Mucosa of stomach (tissue), 1 donor: Measurements from ENCODE around the gene NUFIP2.
"Not testable (repeated sequence)": the region's sequence is repeated elsewhere in the genome, so short reads cannot be mapped to it uniquely, and the experiment has no call there.

Experiments
- H3K27me3 ChIP-seq: one replicate; pipeline ENCODE4 v1.7.0; 2013; ENCODE audit warnings: mild to moderate bottlenecking, low read length; ENCODE audit not compliant: control insufficient read depth, insufficient read depth
- H3K36me3 ChIP-seq: one replicate; pipeline ENCODE4 v1.7.0; 2013; ENCODE audit warnings: low read length; ENCODE audit not compliant: control insufficient read depth, insufficient read depth
- H3K4me1 ChIP-seq: one replicate; pipeline ENCODE4 v1.7.0; 2013; ENCODE audit warnings: mild to moderate bottlenecking, low read length; ENCODE audit not compliant: control insufficient read depth, insufficient read depth
- H3K4me3 ChIP-seq: one replicate; pipeline ENCODE4 v1.7.0; 2013; ENCODE audit warnings: low read length
- H3K9ac ChIP-seq: one replicate; pipeline ENCODE4 v1.7.0; 2013; ENCODE audit warnings: mild to moderate bottlenecking, low read length, moderate library complexity
- H3K9me3 ChIP-seq: one replicate; pipeline ENCODE4 v1.7.0; 2013; ENCODE audit warnings: mild to moderate bottlenecking, low read length, moderate library complexity; ENCODE audit not compliant: control insufficient read depth
- donor health status: Pancreatic carcinoma.

The NUFIP2 gene

DNA sequence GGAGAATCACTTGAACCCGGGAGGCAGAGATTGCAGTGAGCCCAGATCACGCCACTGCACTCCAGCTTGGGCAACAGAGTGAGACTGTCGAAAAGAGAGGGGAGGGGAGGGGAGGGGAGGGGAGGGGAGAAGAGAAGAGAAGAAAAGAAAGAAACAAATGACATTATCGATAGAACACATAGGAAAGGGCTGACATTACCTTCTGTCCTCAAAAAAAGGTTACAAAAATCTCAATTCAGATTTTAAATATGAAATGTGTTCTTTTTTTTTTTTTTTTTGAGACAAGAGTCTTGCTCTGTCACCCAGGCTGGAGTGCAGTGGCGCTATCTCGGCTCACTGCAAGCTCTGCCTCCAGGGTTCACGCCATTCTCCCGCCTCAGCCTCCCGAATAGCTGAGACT, 22.0 kb downstream of the NUFIP2 start:
- not testable (repeated sequence) for H3K4me3 ChIP-seq, H3K27me3 ChIP-seq, H3K9me3 ChIP-seq, H3K9ac ChIP-seq, H3K36me3 ChIP-seq
- H3K4me1 ChIP-seq, result peaks cover 21% of the 10 kb centered on the region

DNA sequence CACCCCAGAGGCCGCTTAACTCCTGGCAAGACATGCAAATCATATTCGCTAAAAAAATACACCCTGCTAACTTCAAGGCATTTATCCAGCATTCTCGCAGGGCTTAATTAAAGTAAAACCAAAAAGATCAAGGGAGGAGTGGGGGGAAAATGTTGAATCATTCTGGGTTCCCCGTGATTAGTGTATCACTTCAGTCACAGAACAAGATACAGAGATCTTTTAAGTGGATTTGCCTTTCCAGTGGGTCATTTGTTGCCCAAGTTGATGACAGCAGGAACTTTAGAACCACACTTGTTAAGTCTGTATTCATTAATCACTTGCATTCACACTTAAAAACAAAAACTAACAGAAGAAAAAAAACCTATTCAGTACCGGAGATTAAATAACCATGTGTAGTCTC, 30.0 kb downstream of the NUFIP2 start:
- Histone ChIP-seq H3K9me3 (no peaks in the 10 kb centered on the region), H3K4me1 (no peaks in the 10 kb centered on the region), H3K9ac (no peak overlapping the region), H3K4me3 (no peak overlapping the region), H3K27me3 (no peaks in the 10 kb centered on the region), H3K36me3 (peaks cover 4% of the 10 kb centered on the region)

DNA sequence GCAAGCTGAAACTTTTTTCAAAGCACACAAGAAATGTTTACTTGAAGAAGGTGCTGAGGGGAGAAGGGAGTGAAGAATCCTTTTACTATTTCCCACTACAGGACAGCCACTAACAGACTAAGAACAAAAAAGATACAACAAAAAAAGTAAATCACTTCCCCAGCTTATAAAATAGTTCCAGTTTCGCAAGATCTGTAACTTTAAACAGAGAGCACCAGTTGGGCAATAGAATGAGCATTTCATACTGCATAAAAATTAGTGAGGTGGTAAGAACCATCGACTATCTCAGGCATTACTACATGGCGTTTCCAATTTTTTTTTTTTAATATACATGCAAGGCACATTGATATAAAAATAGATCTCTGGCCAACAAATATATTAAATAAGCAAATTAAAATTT, 36.2 kb downstream of the NUFIP2 start:
- Histone ChIP-seq H3K36me3 (peaks cover 4% of the 10 kb centered on the region), H3K9ac (no peak overlapping the region), H3K27me3 (no peaks in the 10 kb centered on the region), H3K9me3 (no peaks in the 10 kb centered on the region), H3K4me1 (peaks cover 5% of the 10 kb centered on the region), H3K4me3 (no peak overlapping the region)

DNA sequence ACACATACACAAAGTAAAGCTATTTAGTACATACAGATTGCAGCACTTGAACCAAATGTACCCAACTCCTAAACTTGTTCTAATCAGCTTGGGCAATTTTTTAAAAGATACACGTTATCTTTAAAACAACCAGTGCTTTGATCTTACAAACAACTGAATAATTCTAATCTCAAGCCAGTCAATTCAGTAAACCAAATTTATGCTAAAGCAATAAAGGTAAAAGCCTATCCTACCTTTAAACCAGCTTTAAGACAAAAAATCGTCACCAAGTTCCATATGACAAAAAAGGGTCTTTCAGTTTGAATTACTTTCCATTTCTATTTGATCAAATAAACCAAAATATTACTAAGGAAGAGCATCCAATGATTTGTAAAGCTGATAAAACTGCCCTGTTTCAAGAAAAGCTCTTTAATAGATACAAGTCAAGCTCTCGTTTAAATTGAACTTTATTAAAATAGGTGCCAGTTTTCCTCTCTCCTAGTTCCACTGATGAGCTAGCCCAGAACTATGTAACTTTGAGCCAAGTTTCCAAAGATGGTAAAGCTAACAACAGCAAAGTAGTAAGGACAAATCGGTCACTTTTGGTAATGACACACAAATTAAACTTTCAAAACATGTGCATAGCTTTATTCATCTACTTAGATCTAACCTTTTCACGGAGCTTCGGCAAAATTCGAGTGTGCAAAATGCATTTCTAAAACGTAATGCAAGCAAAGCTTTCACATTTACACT, 37.0 kb downstream of the NUFIP2 start:
- Histone ChIP-seq H3K27me3 (no peaks in the 10 kb centered on the region), H3K36me3 (peaks cover 4% of the 10 kb centered on the region), H3K9me3 (no peaks in the 10 kb centered on the region), H3K4me1 (peaks cover 5% of the 10 kb centered on the region), H3K9ac (no peak overlapping the region), H3K4me3 (no peak overlapping the region)

GRCh38 chr17:29255926-29256522, 37.9 kb downstream of the NUFIP2 start:
- Histone ChIP-seq H3K27me3 (no peaks in the 10 kb centered on the region), H3K4me1 (peaks cover 5% of the 10 kb centered on the region), H3K9ac (no peak overlapping the region), H3K36me3 (no peaks in the 10 kb centered on the region), H3K9me3 (no peaks in the 10 kb centered on the region), H3K4me3 (no peak overlapping the region)

GRCh38 chr17:29253037-29253436, 40.9 kb downstream of the NUFIP2 start:
- Histone ChIP-seq H3K4me3 (no peak overlapping the region), H3K36me3 (no peaks in the 10 kb centered on the region), H3K4me1 (peaks cover 5% of the 10 kb centered on the region)

DNA sequence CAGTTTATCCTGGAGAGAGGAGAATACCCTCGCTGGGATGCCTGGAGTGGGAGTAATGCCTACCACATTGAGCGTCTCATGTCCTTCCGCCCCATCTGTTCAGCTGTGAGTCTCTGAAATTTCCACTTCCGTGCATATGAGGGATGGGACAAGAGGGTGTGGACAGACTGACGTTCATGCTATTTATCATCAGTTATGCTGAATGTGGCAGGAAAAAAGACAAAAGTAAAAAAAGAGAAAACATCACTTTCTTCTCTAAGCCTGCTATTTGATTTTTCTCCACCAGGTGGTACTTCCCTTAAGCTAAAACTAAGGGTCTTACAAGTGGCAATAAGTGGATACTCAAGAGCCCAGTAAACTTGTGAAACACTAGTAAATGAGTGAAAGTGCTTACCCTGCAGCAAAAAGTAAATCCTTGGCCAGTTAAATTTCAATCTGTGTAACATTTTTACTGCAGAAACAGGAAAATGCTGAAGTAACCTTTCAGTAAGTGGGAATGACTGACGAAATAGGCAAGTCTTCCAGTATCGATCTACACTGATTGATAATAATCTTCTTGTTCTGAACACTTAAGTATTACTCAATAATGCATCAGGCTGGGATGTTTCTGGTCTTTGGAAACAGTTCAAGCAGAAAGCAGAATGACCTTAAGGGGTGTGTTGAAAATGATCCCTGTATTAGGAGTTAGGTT, 41.7 kb downstream of the NUFIP2 start:
- H3K27me3 ChIP-seq, result no peaks in the 10 kb centered on the region
- H3K4me1 ChIP-seq, result peaks cover 5% of the 10 kb centered on the region
- no peaks in the 10 kb centered on the region for H3K36me3 ChIP-seq
- H3K9me3 ChIP-seq, result no peaks in the 10 kb centered on the region
- H3K4me3 ChIP-seq, result no peak overlapping the region
- H3K9ac ChIP-seq, result no peak overlapping the region

More at GRCh38 chr17:29253037-29253436, 40.9 kb downstream of the NUFIP2 start:
- no peaks in the 10 kb centered on the region for H3K9me3 ChIP-seq
- no peak overlapping the region for H3K9ac ChIP-seq
- no peaks in the 10 kb centered on the region for H3K27me3 ChIP-seq

- no peaks in the 10 kb centered on the region for H3K27me3 ChIP-seq
- no peak overlapping the region for H3K9ac ChIP-seq
- H3K4me1 ChIP-seq, result peaks cover 4% of the 10 kb centered on the region
- no peaks in the 10 kb centered on the region for H3K9me3 ChIP-seq
- no peak overlapping the region for H3K4me3 ChIP-seq
- no peaks in the 10 kb centered on the region for H3K36me3 ChIP-seq
Observed at GRCh38 chr17:29251184-29251583, 42.8 kb downstream of the NUFIP2 start.

- no peaks in the 10 kb centered on the region for H3K36me3 ChIP-seq
- no peaks in the 10 kb centered on the region for H3K9me3 ChIP-seq
- H3K9ac ChIP-seq, result no peak overlapping the region
- no peaks in the 10 kb centered on the region for H3K4me1 ChIP-seq
- H3K4me3 ChIP-seq, result no peak overlapping the region
- no peaks in the 10 kb centered on the region for H3K27me3 ChIP-seq
Observed at GRCh38 chr17:29250666-29251065, 43.3 kb downstream of the NUFIP2 start.

GRCh38 chr17:29248845-29249244, 45.1 kb downstream of the NUFIP2 start:
- no peaks in the 10 kb centered on the region for H3K36me3 ChIP-seq
- no peaks in the 10 kb centered on the region for H3K27me3 ChIP-seq

GRCh38 chr17:29247219-29247618, 46.7 kb downstream of the NUFIP2 start:
- Histone ChIP-seq H3K36me3 (no peaks in the 10 kb centered on the region), H3K9ac (no peak overlapping the region), H3K4me1 (no peaks in the 10 kb centered on the region), H3K4me3 (no peak overlapping the region), H3K27me3 (no peaks in the 10 kb centered on the region), H3K9me3 (no peaks in the 10 kb centered on the region)

More at GRCh38 chr17:29248845-29249244, 45.1 kb downstream of the NUFIP2 start:
- no peaks in the 10 kb centered on the region for H3K4me1 ChIP-seq
- H3K4me3 ChIP-seq, result no peak overlapping the region
- no peaks in the 10 kb centered on the region for H3K9me3 ChIP-seq
- H3K9ac ChIP-seq, result no peak overlapping the region

DNA sequence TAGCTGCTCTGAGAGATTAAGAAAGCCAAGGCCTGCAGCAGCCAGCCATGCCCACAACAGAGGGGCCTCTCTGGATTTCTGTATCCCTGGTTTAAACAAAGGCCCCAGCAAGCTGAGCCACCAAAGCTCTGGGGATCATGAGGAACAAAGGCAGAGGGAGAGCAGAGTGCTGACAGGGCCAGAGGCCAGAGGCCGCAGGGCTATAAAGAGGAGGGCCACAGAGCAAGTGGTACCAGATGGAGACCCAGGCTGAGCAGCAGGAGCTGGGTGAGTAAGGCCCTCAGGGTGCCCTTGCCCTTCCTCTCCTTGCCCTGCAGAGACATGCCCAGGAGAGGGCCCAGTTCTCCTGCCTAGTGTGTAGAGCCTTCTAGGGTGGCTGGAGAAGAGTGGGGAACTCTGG, 47.3 kb downstream of the NUFIP2 start, which contains the start of gene CRYBA1:
Gene CRYBA1 (plus strand): TSS at position 232 of the 400 bp plus-strand sequence. CDS start 5 bp downstream, at position 237.
- Histone ChIP-seq H3K9ac (no peak within 1 kb of the TSS), H3K4me1 (no peaks in the 10 kb centered on the region), H3K36me3 (no peaks in the 10 kb centered on the region), H3K4me3 (no peak within 1 kb of the TSS), H3K9me3 (no peaks in the 10 kb centered on the region), H3K27me3 (no peaks in the 10 kb centered on the region)
